Heart right ventricle (tissue), 16 donors: ENCODE measurements around the gene CIBAR2. TPM values are rescaled to one million over a fixed set of nuclear protein-coding genes. Genes with fewer than 3 reads are reported as not detected.

Source experiments
- ATAC-seq, 8 donors: fragments of 200-7000 bp; cut with Tn5 transposase; one replicate each; pipeline ENCODE4 v1.9.1; 2020; ENCODE audit warnings: mild to moderate bottlenecking in 8 of 8, moderate library complexity in 8 of 8, moderate number of reproducible peaks in 1 of 8
- DNase-seq, 2 donors: peaks; one replicate each; pipeline ENCODE4 v3.0.0-alpha.2; 2020
- H3K27ac ChIP-seq, 10 donors: fragments of 200-600 bp; sonication (generic) in 2 of 10; one replicate each; pipeline versions ENCODE4 v1.5.0 to v1.8.0; 2020 to 2022; ENCODE audit warnings: mild to moderate bottlenecking in 3 of 10
- H3K27me3 ChIP-seq, 7 donors: fragments of 200-600 bp; one replicate each; pipeline ENCODE4 v1.8.0; 2021 to 2022; ENCODE audit warnings: mild to moderate bottlenecking in 2 of 7
- H3K36me3 ChIP-seq, 9 donors: fragments of 200-600 bp; sonication (generic) in 1 of 9; one replicate each; pipeline versions ENCODE4 v1.5.0 to v1.8.0; 2020 to 2022; ENCODE audit warnings: mild to moderate bottlenecking in 2 of 9
- H3K4me1 ChIP-seq, 9 donors: fragments of 200-600 bp; sonication (generic) in 1 of 9; one replicate each; pipeline versions ENCODE4 v1.5.0 to v1.8.0; 2020 to 2022; ENCODE audit warnings: mild to moderate bottlenecking in 4 of 9
- H3K4me3 ChIP-seq, 10 donors: fragments of 200-600 bp; sonication (generic) in 2 of 10; one replicate each; pipeline versions ENCODE4 v1.5.0 to v1.8.0; 2020 to 2022; ENCODE audit warnings: mild to moderate bottlenecking in 7 of 10, moderate library complexity in 2 of 10
- H3K9me3 ChIP-seq, 11 donors: fragments of 200-600 bp in 10 of 11; sonication (generic) in 2 of 11; one replicate each; pipeline versions ENCODE4 v1.5.0 to v1.8.0; 2013 to 2022; ENCODE audit warnings: mild to moderate bottlenecking in 2 of 11, control low read depth in 1 of 11, moderate library complexity in 1 of 11
- WGBS, 2 donors: extraction: QIAGEN DNeasy Blood & Tissue Kit; methylation state at CpG; one replicate each; pipeline ENCODE4 v1.1.7; 2013; ENCODE audit warnings: inconsistent platforms in 1 of 2; 5-methylcytosine and 5-hydroxymethylcytosine counted together
- intact Hi-C, 10 donors: fragments of 100-400 bp; cut with DNase I; formaldehyde crosslinking; loops; one replicate each; pipeline versions ENCODE4 v1.11.1 to v1.14.2; 2022
- polyA plus RNA-seq, 2 donors: library from polyadenylated mRNA; stranded (reverse); fragments of 200-250 nt; gene quantifications; one replicate each; pipeline ENCODE4 v1.2.3, GENCODE V29; 2013
- total RNA-seq, 10 donors: library from RNA; stranded (reverse); fragmentation: NEBNext Ultra II Directional in 3 of 10; extraction: Animal tissue kit (Norgen Biotek cat#: 25700) in 3 of 10; gene quantifications; one replicate each; pipeline versions ENCODE4 v1.2.1 to v1.2.4, GENCODE V29; 2021 to 2023
- TF ChIP-seq, protein P1 (sequence below), 9 donors: fragments of 200-600 bp; sonication (generic) in 2 of 9; IDR thresholded peaks; one replicate each; pipeline versions ENCODE4 v1.5.0 to v1.8.0; 2021 to 2022; ENCODE audit warnings: antibody characterized with exemption in 9 of 9, mild to moderate bottlenecking in 5 of 9, moderate library complexity in 1 of 9
- donor health status: Arrhythmogenic right ventricular cardiomyopathy.
- donor health status: ischemic (EF 13 %, LVEDD 7.1; RV severe dilation, severe dysfunction).
- donor health status: healthy with polysubstance abuse.
- donor health status: DM: no; HTN: yes; CAD: no.
- donor health status: DM: no; HTN: no; CAD: no.
- donor health status: ischemic (EF 25% LVEDD 6.9; RV normal size, moderate dysfunction).
- donor health status: ischemic (EF 25% LVEDD 5.7; RV mildly dilated, moderate dysfunction).
- donor health status: healthy.
- donor health status: DM: yes; HTN: yes; CAD: no.
- donor health status: Ischemic cardiomyopathy.
- donor health status: ischemic (EF 35%, LVEDD 5.7; RV mildly dilated, moderate dysfunction).
- donor health status: nonischemic (EF 11% LVEDD 7.7; RV severe dilation, severe dysfunction).
- donor health status: DM: yes; HTN: yes; CAD: no.
- donor health status: PGD.
- donor health status: ischemic (EF 29% LVEDD 5.4; RV normal size, mild dysfunction).
- donor health status: nonischemic (EF 23%, LVEDD 6.1; RV moderate dilation, normal function).

CIBAR2 gene
- total and polyA plus RNA-seq, 12 donors, result not detected

DNA sequence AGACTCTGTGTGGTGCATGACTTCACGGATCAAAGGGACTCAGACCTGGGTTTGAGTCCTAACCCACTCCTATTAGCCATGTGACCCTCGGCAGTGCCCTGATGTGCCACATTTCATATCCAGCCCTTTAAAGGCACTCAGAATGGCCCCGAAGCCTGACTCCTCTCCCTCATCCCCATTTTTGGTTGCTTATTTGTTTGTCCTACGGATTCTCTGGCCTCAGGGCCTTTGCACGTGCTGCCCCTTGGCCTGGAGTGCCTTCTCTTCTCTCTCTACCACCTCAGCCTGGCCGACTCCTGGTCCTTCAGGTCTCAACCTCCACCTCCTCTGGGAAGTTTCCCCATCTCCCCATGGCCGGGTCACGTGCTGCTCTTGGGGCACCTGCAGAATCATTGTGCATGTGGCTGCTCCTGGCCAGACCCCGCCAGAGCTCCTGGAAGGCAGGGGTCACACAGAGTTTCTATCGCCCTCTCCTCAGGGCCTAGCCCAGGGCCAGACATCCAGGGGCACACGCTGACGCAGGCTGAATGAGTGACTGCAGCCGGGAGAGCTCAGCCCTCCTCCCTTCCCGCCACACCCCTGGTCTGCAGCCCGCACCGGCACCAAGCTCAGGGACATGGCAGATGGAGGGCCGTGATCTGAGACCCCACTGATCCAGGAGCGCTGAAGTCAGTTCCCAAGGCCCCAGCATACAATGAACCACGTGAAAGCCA lies 22.0 kb upstream of the CIBAR2 start:
- intact Hi-C loops, result loop anchor here in 1 of 10 donors (10.0 kb wide), 1 partner anchor 101 kb away; no protein-coding TSS in a partner anchor
- WGBS, 2 donors, result 79 to 87% methylated on average over 19 of the region's 19 CpGs
- no peaks in the 10 kb centered on the region for H3K9me3 ChIP-seq
- no peak overlapping the region for H3K4me3 ChIP-seq
- H3K27me3 ChIP-seq, result no peaks in the 10 kb centered on the region
- H3K36me3 ChIP-seq, result no peaks in the 10 kb centered on the region
- H3K4me1 ChIP-seq, result peaks cover 38 to 73% (median 54%) of the 10 kb centered on the region in 9 donors
- no peak for DNase-seq
- peak in 1 of 8 donors; percentile 0 for ATAC-seq
- H3K27ac ChIP-seq, result peak overlapping the region in 7 of 10 donors; percentile 20 to 88 (median 50)
- TF ChIP-seq, protein P1, sequence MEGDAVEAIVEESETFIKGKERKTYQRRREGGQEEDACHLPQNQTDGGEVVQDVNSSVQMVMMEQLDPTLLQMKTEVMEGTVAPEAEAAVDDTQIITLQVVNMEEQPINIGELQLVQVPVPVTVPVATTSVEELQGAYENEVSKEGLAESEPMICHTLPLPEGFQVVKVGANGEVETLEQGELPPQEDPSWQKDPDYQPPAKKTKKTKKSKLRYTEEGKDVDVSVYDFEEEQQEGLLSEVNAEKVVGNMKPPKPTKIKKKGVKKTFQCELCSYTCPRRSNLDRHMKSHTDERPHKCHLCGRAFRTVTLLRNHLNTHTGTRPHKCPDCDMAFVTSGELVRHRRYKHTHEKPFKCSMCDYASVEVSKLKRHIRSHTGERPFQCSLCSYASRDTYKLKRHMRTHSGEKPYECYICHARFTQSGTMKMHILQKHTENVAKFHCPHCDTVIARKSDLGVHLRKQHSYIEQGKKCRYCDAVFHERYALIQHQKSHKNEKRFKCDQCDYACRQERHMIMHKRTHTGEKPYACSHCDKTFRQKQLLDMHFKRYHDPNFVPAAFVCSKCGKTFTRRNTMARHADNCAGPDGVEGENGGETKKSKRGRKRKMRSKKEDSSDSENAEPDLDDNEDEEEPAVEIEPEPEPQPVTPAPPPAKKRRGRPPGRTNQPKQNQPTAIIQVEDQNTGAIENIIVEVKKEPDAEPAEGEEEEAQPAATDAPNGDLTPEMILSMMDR (IDR thresholded peaks at IDR 0.05), result no peak

DNA sequence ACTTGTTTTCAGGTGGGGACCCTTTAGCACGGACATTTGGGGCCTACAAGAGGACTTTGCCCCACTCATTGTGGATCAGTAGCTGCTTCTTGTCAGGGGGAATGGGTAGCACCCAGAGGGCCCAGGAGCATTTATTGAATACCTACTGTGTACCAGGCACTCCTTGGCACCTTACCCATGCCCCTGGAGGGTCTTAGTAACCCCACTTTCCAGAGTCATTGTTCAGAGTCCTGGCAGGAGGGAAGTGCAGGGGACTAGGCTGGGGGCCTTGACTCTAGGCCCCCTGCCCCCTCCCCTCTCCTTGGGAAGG lies 21.0 kb upstream of the CIBAR2 start:
- Histone ChIP-seq H3K4me1 (peaks cover 35 to 67% (median 54%) of the 10 kb centered on the region in 9 donors), H3K9me3 (no peaks in the 10 kb centered on the region), H3K36me3 (no peaks in the 10 kb centered on the region), H3K27me3 (no peaks in the 10 kb centered on the region), H3K27ac (no peak overlapping the region), H3K4me3 (no peak overlapping the region)
- TF ChIP-seq, protein P1 (IDR thresholded peaks at IDR 0.05), result no peak
- ATAC-seq, result no peak
- no peak for DNase-seq
- WGBS, 2 donors, result 94 to 100% methylated on average over 1 of the region's 1 CpG
- intact Hi-C loops, result loop anchor here in 1 of 10 donors (10.0 kb wide), 1 partner anchor 102 kb away; no protein-coding TSS in a partner anchor

DNA sequence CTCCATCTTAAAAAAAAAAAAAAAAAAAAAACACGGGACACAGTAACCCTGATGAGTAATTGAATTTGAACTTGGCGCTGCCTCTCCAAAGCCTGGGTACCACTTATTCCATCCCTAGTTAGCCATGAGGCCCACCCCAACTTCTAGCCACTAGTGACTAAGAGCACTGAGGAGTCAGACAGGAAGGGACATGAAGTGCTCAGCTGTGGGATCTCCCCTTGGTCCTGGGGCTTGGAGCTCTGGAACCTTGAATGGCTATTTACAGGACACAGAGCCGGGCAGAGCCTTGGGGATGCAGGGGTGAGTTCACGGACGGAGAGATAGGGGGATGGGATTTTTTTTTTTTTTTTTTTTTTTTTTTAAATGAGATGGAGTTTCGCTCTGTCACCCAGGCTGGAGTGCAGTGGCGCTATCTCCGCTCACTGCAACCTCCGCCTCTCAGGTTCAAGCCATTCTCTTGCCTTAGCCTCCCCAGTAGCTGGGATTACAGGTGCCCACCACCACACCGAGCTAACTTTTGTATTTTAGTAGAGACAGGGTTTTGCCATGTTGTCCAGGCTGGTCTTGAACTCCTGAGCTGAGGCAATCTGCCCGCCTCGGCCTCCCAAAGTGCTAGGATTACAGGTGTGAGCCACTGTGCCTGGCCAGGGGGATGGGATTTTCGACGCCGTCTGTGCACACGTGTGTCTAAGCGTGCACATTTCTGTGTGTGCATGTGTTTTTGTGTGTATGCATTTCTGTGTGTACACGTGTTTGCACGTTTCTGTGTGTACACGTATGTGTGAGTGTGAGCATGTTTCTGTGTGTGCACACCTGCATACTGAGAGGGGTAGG lies 20.4 kb upstream of the CIBAR2 start:
- TF ChIP-seq, protein P1 (IDR thresholded peaks at IDR 0.05), result no peak
- intact Hi-C loops, result loop anchor here in 1 of 10 donors (10.0 kb wide), 1 partner anchor 102 kb away; no protein-coding TSS in a partner anchor
- ATAC-seq (no peak), DNase-seq (no peak)
- no peak overlapping the region for H3K4me3 ChIP-seq
- no peaks in the 10 kb centered on the region for H3K36me3 ChIP-seq
- no peaks in the 10 kb centered on the region for H3K27me3 ChIP-seq
- H3K9me3 ChIP-seq, result no peaks in the 10 kb centered on the region
- WGBS, 2 donors, result 97 to 98% methylated on average over 20 of the region's 20 CpGs
- peaks cover 31 to 62% (median 48%) of the 10 kb centered on the region in 9 donors for H3K4me1 ChIP-seq
- no peak overlapping the region for H3K27ac ChIP-seq

DNA sequence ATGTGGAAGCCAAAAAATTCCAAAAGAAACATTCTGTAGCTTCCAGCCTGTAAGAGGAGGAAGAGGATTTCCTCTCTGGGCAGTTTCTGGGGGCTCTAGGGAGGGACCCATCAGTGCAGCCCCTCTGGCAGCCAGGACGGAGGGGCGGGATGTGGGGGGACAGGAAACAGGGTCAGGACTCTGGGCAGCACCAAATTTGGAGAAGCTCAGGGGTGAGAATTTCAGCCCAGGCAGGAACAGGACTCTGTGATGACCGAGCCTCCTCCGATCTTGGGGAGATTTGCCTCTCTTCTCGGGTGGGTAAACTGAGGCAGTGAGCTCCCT lies 18.4 kb upstream of the CIBAR2 start:
- Histone ChIP-seq H3K4me1 (peaks cover 31 to 60% (median 45%) of the 10 kb centered on the region in 9 donors), H3K27me3 (no peaks in the 10 kb centered on the region), H3K36me3 (no peaks in the 10 kb centered on the region), H3K27ac (peak overlapping the region in 9 of 10 donors; percentile 34 to 79 (median 67)), H3K4me3 (no peak overlapping the region), H3K9me3 (no peaks in the 10 kb centered on the region)
- TF ChIP-seq, protein P1 (IDR thresholded peaks at IDR 0.05), result no peak
- ATAC-seq (peak in 6 of 8 donors; percentile 3 to 46 (median 16)), DNase-seq (no peak)
- intact Hi-C loops, result loop anchor here in 1 of 10 donors (10.0 kb wide), 1 partner anchor 104 kb away; no protein-coding TSS in a partner anchor
- WGBS, 2 donors, result 41 to 44% methylated on average over 5 of the region's 5 CpGs
